H1 (cell line): ENCODE results near the gene EFEMP1. TPM values are rescaled to one million over a fixed set of nuclear protein-coding genes. Genes with fewer than 3 reads are reported as not detected.

Experiments used
- CTCF ChIA-PET: fragments of 300-600 bp; sonication (Branson Sonifier 250); formaldehyde crosslinking; loops from one replicate; lab custom pipeline; 2021; ENCODE audit not compliant: partially characterized antibody; lab: Charles Lee
- POLR2A ChIA-PET: fragments of 300-600 bp; sonication (Branson Sonifier 250); formaldehyde crosslinking; loops from one replicate; lab custom pipeline; 2021; ENCODE audit warnings: inconsistent platforms; ENCODE audit not compliant: partially characterized antibody; lab: Charles Lee
- DNase-seq, 2 experiments: peaks; one replicate each; pipeline versions ENCODE4 v3.0.0 to v3.0.0-alpha.2; 2010 to 2022; ENCODE audit warnings: low spot score in 2 of 2, low read depth in 1 of 2, mixed read lengths in 1 of 2
- FAIRE-seq: peaks from 2 replicates; lab custom pipeline; 2011; peaks lifted over from hg19 to GRCh38; lab: Jason Lieb, UNC
- H2AFZ ChIP-seq: 2 replicates; pipeline ENCODE4 v1.8.1; 2012; ENCODE audit warnings: low read length, inconsistent platforms
- H2AK5ac ChIP-seq: 2 replicates; pipeline ENCODE4 v1.6.1; 2013; ENCODE audit warnings: low read depth, low read length
- H2BK120ac ChIP-seq: replicated peaks from 2 replicates; pipeline ENCODE3; 2013; ENCODE audit warnings: low read depth, low read length, inconsistent platforms
- H2BK12ac ChIP-seq: 2 replicates; pipeline ENCODE4 v1.6.1; 2013; ENCODE audit warnings: low read depth, low read length
- H2BK15ac ChIP-seq: 2 replicates; pipeline ENCODE4 v1.6.1; 2013; ENCODE audit warnings: low read length
- H2BK20ac ChIP-seq: 2 replicates; pipeline ENCODE4 v1.6.1; 2013; ENCODE audit warnings: low read length
- H2BK5ac ChIP-seq: 2 replicates; pipeline ENCODE4 v1.6.1; 2013; ENCODE audit warnings: low read depth, low read length
- H3K14ac ChIP-seq: 2 replicates; pipeline ENCODE4 v1.6.1; 2013; ENCODE audit warnings: inconsistent platforms; ENCODE audit not compliant: insufficient read length
- H3K18ac ChIP-seq: 2 replicates; pipeline ENCODE4 v1.6.1; 2013; ENCODE audit warnings: low read length; ENCODE audit errors: extremely low read depth
- H3K23ac ChIP-seq: 2 replicates; pipeline ENCODE4 v1.6.1; 2013; ENCODE audit warnings: inconsistent platforms; ENCODE audit not compliant: insufficient read length
- H3K23me2 ChIP-seq: 2 replicates; pipeline ENCODE4 v1.6.1; 2013; ENCODE audit warnings: low read depth, low read length
- H3K27ac ChIP-seq: 2 replicates; pipeline ENCODE4 v1.6.1; 2011; ENCODE audit warnings: low read depth, low read length, inconsistent platforms
- H3K27me3 ChIP-seq, 4 experiments: replicated peaks in 1 of 4; 1 replicate in 1 of 4; 2 replicates in 3 of 4; pipeline versions ENCODE4 v1.6.1 to v1.8.1; 2011 to 2013; ENCODE audit warnings: low read length in 3 of 4, mild to moderate bottlenecking in 3 of 4, inconsistent platforms in 2 of 4, mixed read lengths in 2 of 4, moderate library complexity in 1 of 4; ENCODE audit not compliant: control insufficient read depth in 3 of 4, insufficient read depth in 3 of 4; ENCODE audit errors: extremely low read depth in 1 of 4
- H3K36me3 ChIP-seq, 4 experiments: 2 replicates each; pipeline versions ENCODE4 v1.6.1 to v1.8.1; 2011 to 2013; ENCODE audit warnings: mild to moderate bottlenecking in 4 of 4, low read length in 3 of 4, moderate library complexity in 2 of 4, control low read depth in 1 of 4, inconsistent platforms in 1 of 4; ENCODE audit not compliant: insufficient read depth in 4 of 4, control insufficient read depth in 2 of 4
- H3K4ac ChIP-seq: replicated peaks from 2 replicates; pipeline ENCODE3; 2013; ENCODE audit warnings: low read length, low read depth, mixed read lengths, inconsistent platforms; ENCODE audit not compliant: insufficient read length
- H3K4me1 ChIP-seq, 4 experiments: replicated peaks in 1 of 4; 1 replicate in 1 of 4; 2 replicates in 3 of 4; pipeline versions ENCODE4 v1.6.1 to v1.8.1; 2011 to 2013; ENCODE audit warnings: low read length in 3 of 4, inconsistent platforms in 2 of 4, mixed read lengths in 1 of 4; ENCODE audit not compliant: insufficient read depth in 4 of 4, control insufficient read depth in 3 of 4
- H3K4me2 ChIP-seq, 2 experiments: 2 replicates each; pipeline versions ENCODE4 v1.6.1 to v1.8.1; 2011 to 2013; ENCODE audit warnings: low read depth in 2 of 2, low read length in 2 of 2, control low read depth in 1 of 2, inconsistent platforms in 1 of 2, mild to moderate bottlenecking in 1 of 2; ENCODE audit not compliant: insufficient read depth in 1 of 2
- H3K4me3 ChIP-seq, 4 experiments: fragments of 200-600, 300-600 bp in 1 of 4; sonication (generic), shearing (Covaris generic), sonication (Bioruptor Twin) in 1 of 4; 2 replicates each; pipeline versions ENCODE4 v1.5.1 to v1.8.1; 2011 to 2016; ENCODE audit warnings: low read length in 4 of 4, low read depth in 3 of 4, control low read depth in 2 of 4, inconsistent platforms in 2 of 4, mild to moderate bottlenecking in 2 of 4, mixed read lengths in 1 of 4, moderate library complexity in 1 of 4; ENCODE audit not compliant: insufficient read depth in 2 of 4; ENCODE audit errors: extremely low read depth in 1 of 4
- H3K56ac ChIP-seq: replicated peaks from 2 replicates; pipeline ENCODE3; 2013; ENCODE audit warnings: low read depth, mild to moderate bottlenecking, mixed read lengths, low read length, inconsistent platforms; ENCODE audit not compliant: insufficient read length
- H3K79me1 ChIP-seq: 2 replicates; pipeline ENCODE4 v1.6.1; 2013; ENCODE audit warnings: low read depth, low read length, control low read depth
- H3K79me2 ChIP-seq, 2 experiments: 2 replicates each; pipeline versions ENCODE4 v1.6.1 to v1.8.1; 2012 to 2013; ENCODE audit warnings: low read length in 2 of 2, mild to moderate bottlenecking in 2 of 2, inconsistent platforms in 1 of 2; ENCODE audit not compliant: insufficient read depth in 2 of 2, control insufficient read depth in 1 of 2
- H3K9ac ChIP-seq, 4 experiments: replicated peaks in 1 of 4; 1 replicate in 1 of 4; 2 replicates in 3 of 4; pipeline versions ENCODE4 v1.6.1 to v1.8.1; 2011 to 2013; ENCODE audit warnings: low read depth in 3 of 4, low read length in 3 of 4, control low read depth in 2 of 4, mild to moderate bottlenecking in 2 of 4, moderate library complexity in 2 of 4, inconsistent platforms in 1 of 4; ENCODE audit errors: extremely low read depth in 1 of 4
- H3K9me3 ChIP-seq, 2 experiments: 2 replicates each; pipeline versions ENCODE4 v1.6.1 to v1.8.1; 2012 to 2013; ENCODE audit warnings: mild to moderate bottlenecking in 2 of 2, moderate library complexity in 2 of 2, control low read depth in 1 of 2, inconsistent platforms in 1 of 2, low read depth in 1 of 2, low read length in 1 of 2, mixed read lengths in 1 of 2; ENCODE audit not compliant: insufficient read depth in 2 of 2
- H4K20me1 ChIP-seq, 2 experiments: replicated peaks in 1 of 2; 2 replicates each; pipeline versions ENCODE3 to v1.8.1; 2011 to 2013; ENCODE audit warnings: inconsistent platforms in 2 of 2, low read length in 2 of 2, mild to moderate bottlenecking in 1 of 2; ENCODE audit not compliant: insufficient read depth in 2 of 2, control insufficient read depth in 1 of 2
- H4K5ac ChIP-seq: 2 replicates; pipeline ENCODE4 v1.6.1; 2013; ENCODE audit warnings: low read length, low read depth, mixed read lengths, inconsistent platforms; ENCODE audit not compliant: insufficient read length
- H4K8ac ChIP-seq: 2 replicates; pipeline ENCODE4 v1.8.0; 2013; ENCODE audit warnings: mild to moderate bottlenecking, moderate library complexity, low read length, inconsistent platforms; ENCODE audit not compliant: insufficient read depth; ENCODE audit errors: extremely low read depth
- H4K91ac ChIP-seq: replicated peaks from 2 replicates; pipeline ENCODE3; 2013; ENCODE audit warnings: low read length, mixed read lengths, inconsistent platforms; ENCODE audit not compliant: insufficient read length
- BCL11A ChIP-seq, 2 experiments: IDR thresholded peaks; one replicate each; pipeline ENCODE4 v1.6.1; 2011; ENCODE audit warnings: low read depth in 2 of 2, low read length in 2 of 2, mild to moderate bottlenecking in 2 of 2
- CBX8 ChIP-seq: fragments of 300-800, 300-1000 bp; sonication (generic); IDR thresholded peaks from 2 replicates; pipeline ENCODE4 v1.7.1; 2016; ENCODE audit warnings: low read depth, low read length, borderline replicate concordance
- JUND ChIP-seq: IDR thresholded peaks from 2 replicates; pipeline ENCODE4 v1.6.1; 2011; ENCODE audit warnings: mild to moderate bottlenecking, improper control_type of control experiment, low read length
- NANOG ChIP-seq: IDR thresholded peaks from 2 replicates; pipeline ENCODE4 v1.6.1; 2011; ENCODE audit warnings: low read length, low read depth, mild to moderate bottlenecking, inconsistent platforms; ENCODE audit not compliant: insufficient read depth, poor library complexity, severe bottlenecking
- SAP30 ChIP-seq: fragments of 300-600 bp; sonication (generic); IDR thresholded peaks from 2 replicates; pipeline ENCODE4 v1.7.1; 2012; ENCODE audit warnings: low read length, moderate library complexity, mild to moderate bottlenecking, inconsistent platforms; ENCODE audit not compliant: insufficient read depth, insufficient replicate concordance
- TAF1 ChIP-seq: IDR thresholded peaks from 2 replicates; pipeline ENCODE4 v1.6.1; 2011; ENCODE audit warnings: mild to moderate bottlenecking, low read depth, low read length
- TCF12 ChIP-seq: IDR thresholded peaks from 2 replicates; pipeline ENCODE4 v1.6.1; 2011; ENCODE audit warnings: low read depth, mild to moderate bottlenecking, low read length
- USF2 ChIP-seq: IDR thresholded peaks from 2 replicates; pipeline ENCODE4 v1.6.1; 2011; ENCODE audit warnings: low read length, improper control_type of control experiment
- WGBS, 2 experiments: shearing (Covaris generic) in 1 of 2; methylation state at CpG; one replicate each; pipeline versions ENCODE4 v1.1.6 to v1.1.7; 2013 to 2015; ENCODE audit warnings: low lambda C conversion rate in 2 of 2, mixed read lengths in 2 of 2, inconsistent platforms in 1 of 2, low coverage in 1 of 2, missing lambda C conversion rate in 1 of 2; ENCODE audit not compliant: insufficient replicate concordance in 2 of 2, insufficient coverage in 1 of 2, insufficient read length in 1 of 2; ENCODE audit errors: extremely low coverage in 1 of 2, missing lambda C conversion rate in 1 of 2; 5-methylcytosine and 5-hydroxymethylcytosine counted together
- polyA plus RNA-seq, 7 experiments: library from polyadenylated mRNA; depleted of rRNA in 3 of 7; stranded (reverse) in 5 of 7; unstranded in 2 of 7; fragments of >200 nt in 5 of 7; fragments of 200-250 nt in 2 of 7; gene quantifications; 1 replicate in 5 of 7; 2 replicates in 1 of 7; 4 replicates in 1 of 7; pipeline versions ENCODE4 v1.2.1 to v1.2.3, GENCODE V29; 2011 to 2013; ENCODE audit warnings: missing spikeins in 2 of 7, mixed read lengths in 2 of 7
- total RNA-seq: library from RNA; stranded (reverse); fragmentation: NEBNext Ultra II Directional; extraction: Animal tissue kit (Norgen Biotek cat#: 25700); gene quantifications from 2 replicates; pipeline ENCODE4 v1.2.1, GENCODE V29; 2021

The EFEMP1 gene
- total and polyA plus RNA-seq, 2 of the 8 experiments (the other 6 are each of a cell fraction or from before 2014, with no cell fraction given) = 15.5 to 19.7 TPM

GRCh38 chr2:55934337-55934736 is 10.8 kb upstream of the EFEMP1 start:
- FAIRE-seq = no peak
- WGBS, 2 experiments = 91% methylated on average over 2 of the region's 2 CpGs; no CpG with 5 or more reads in 1 of the 2 experiments
- H4K8ac ChIP-seq = no peak overlapping the region
- no peak for TF ChIP-seq NANOG
- TF ChIP-seq TCF12 = no peak
- no peak for TF ChIP-seq SAP30
- TF ChIP-seq USF2 = no peak
- no peak for TF ChIP-seq JUND
- TF ChIP-seq BCL11A (IDR thresholded peaks at IDR 0.05; ENCODE audit: low read depth in 2 of 2, low read length in 2 of 2) = no peak
- TF ChIP-seq CBX8 = no peak
- TF ChIP-seq TAF1 = no peak

More at GRCh38 chr2:55934337-55934736, 10.8 kb upstream of the EFEMP1 start:
- H3K4me3 ChIP-seq = no peak overlapping the region
- H2BK12ac ChIP-seq = no peak overlapping the region
- no peaks in the 10 kb centered on the region for H3K23me2 ChIP-seq
- no peaks in the 10 kb centered on the region for H4K20me1 ChIP-seq
- H4K91ac ChIP-seq = no peak overlapping the region
- no peak overlapping the region for H3K23ac ChIP-seq
- no peak overlapping the region for H2AFZ ChIP-seq
- no peak overlapping the region for H3K14ac ChIP-seq
- no peak overlapping the region for H3K9ac ChIP-seq
- ChIA-PET POLR2A (no interaction called here), CTCF (interaction anchor here (0.5 to 1.4 kb wide), 3 partner anchors 27 to 164 kb away, joined by 3 to 4 read pairs (median 3); no protein-coding TSS in a partner anchor)
- no peak overlapping the region for H3K4ac ChIP-seq
- no peaks in the 10 kb centered on the region for H3K9me3 ChIP-seq
- H3K79me1 ChIP-seq = no peaks in the 10 kb centered on the region
- no peaks in the 10 kb centered on the region for H3K27me3 ChIP-seq
- H3K79me2 ChIP-seq = no peaks in the 10 kb centered on the region
- H3K27ac ChIP-seq = no peak overlapping the region
- no peak overlapping the region for H3K56ac ChIP-seq
- H2BK5ac ChIP-seq = no peak overlapping the region
- no peaks in the 10 kb centered on the region for H3K36me3 ChIP-seq
- DNase-seq = no peak
- no peak overlapping the region for H4K5ac ChIP-seq
- H2BK15ac ChIP-seq = no peak overlapping the region
- no peaks in the 10 kb centered on the region for H3K4me1 ChIP-seq
- H2BK120ac ChIP-seq = no peak overlapping the region
- H2BK20ac ChIP-seq = no peak overlapping the region
- no peak overlapping the region for H3K18ac ChIP-seq
- no peak overlapping the region for H2AK5ac ChIP-seq
- H3K4me2 ChIP-seq = no peak overlapping the region
